GM18526 (cell line): ENCODE data around the gene OR51A4.

ENCODE experiments used
- POLR2A ChIP-seq: IDR thresholded peaks from 3 replicates; pipeline ENCODE4 v1.6.1; 2011; ENCODE audit not compliant: insufficient read length; ENCODE audit errors: extremely low read depth

The OR51A4 gene

GRCh38 chr11:4919250-4919649 is 28.2 kb downstream of the OR51A4 start, which contains the start of gene OR51G2:
Gene OR51G2, minus strand, starts transcription at chr11:4919350. Its CDS starts 3,687 bp downstream, at chr11:4915663.
- TF ChIP-seq POLR2A: no peak

- TF ChIP-seq POLR2A: no peak
These were observed 30.8 kb downstream of the OR51A4 start for GRCh38 chr11:4916581-4916980.

- no peak for TF ChIP-seq POLR2A
These were observed 43.9 kb downstream of the OR51A4 start, which contains the start of gene OR51A7 for GRCh38 chr11:4903484-4903883. Gene OR51A7, plus strand, starts transcription at chr11:4903783. Its CDS starts 3,587 bp downstream, at chr11:4907370.
